Measurements from ENCODE around the gene CWC22. TPM values are rescaled to one million over a fixed set of nuclear protein-coding genes. Genes with fewer than 3 reads are reported as not detected.
A peak's percentile ranks its signal among the peaks of the same experiment; 100 is the strongest.

The CWC22 gene
- polyA plus RNA-seq, 1 of the 3 experiments (the other 2 are of a cell fraction) = 2.7 TPM

DNA sequence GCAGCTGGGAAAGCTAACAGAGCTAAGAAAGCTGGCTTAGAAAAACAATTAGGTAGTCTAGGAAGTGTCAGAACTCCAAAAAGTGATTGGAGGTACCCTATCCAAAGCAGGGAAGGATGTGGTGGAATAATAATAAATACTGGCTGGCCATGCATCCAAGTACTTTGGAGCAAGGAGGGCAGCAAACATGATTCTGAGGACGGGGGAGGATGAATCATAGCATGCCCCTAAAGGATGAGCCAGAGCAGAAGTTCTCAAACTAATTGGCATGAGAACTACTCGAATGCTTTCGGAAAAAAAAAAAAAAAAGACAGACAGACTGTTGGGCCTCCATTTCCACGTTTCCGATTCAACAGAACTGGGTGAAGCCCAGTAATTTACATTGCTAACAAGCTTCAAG is 2.4 kb downstream of the CWC22 start:
- H3K9me2 ChIP-seq = no peaks in the 10 kb centered on the region
- H3K36me3 ChIP-seq (replicated peaks in 1 of 2; ENCODE audit: control insufficient read depth in 1 of 2, insufficient read depth in 2 of 2, low read length in 1 of 2) = peaks cover 2 to 4% of the 10 kb centered on the region in 2 experiments
- 0 out of 2 replicates have a peak, but pooled peaks cover 12% of the 10 kb centered on the region for H4K20me1 ChIP-seq (ENCODE audit: insufficient read depth)
- DNase-seq = no peak
- H3F3A ChIP-seq (replicated peaks; ENCODE audit: insufficient read depth) = no peaks in the 10 kb centered on the region
- TF ChIP-seq, protein P1, sequence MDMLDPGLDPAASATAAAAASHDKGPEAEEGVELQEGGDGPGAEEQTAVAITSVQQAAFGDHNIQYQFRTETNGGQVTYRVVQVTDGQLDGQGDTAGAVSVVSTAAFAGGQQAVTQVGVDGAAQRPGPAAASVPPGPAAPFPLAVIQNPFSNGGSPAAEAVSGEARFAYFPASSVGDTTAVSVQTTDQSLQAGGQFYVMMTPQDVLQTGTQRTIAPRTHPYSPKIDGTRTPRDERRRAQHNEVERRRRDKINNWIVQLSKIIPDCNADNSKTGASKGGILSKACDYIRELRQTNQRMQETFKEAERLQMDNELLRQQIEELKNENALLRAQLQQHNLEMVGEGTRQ (IDR thresholded peaks at IDR 0.05; ENCODE audit: borderline replicate concordance, low read depth, low read length) = no peak
- TF ChIP-seq RCOR1 (IDR thresholded peaks at IDR 0.05; ENCODE audit: low read length) = no peak
- peaks cover 67% of the 10 kb centered on the region for H3K79me2 ChIP-seq (ENCODE audit: insufficient read depth)
- H3K27ac ChIP-seq (ENCODE audit: low read depth in 2 of 2, low read length in 1 of 2) = no peak overlapping the region
- H3K4me3 ChIP-seq (ENCODE audit: low read depth in 2 of 2, low read length in 1 of 2) = no peak overlapping the region
- peak overlapping the region; percentile 70; the same call in 1 of the 2 replicates for H3K4me2 ChIP-seq
- 82% methylated on average over 5 of the region's 5 CpGs for WGBS (ENCODE audit: low lambda C conversion rate)
- H3K4me1 ChIP-seq (ENCODE audit: control insufficient read depth in 1 of 2, insufficient read depth in 2 of 2, low read depth in 1 of 2, low read length in 1 of 2) = peaks cover 5 to 6% of the 10 kb centered on the region in 2 experiments; a peak in 2 of 4 replicates
- ChIA-PET POLR2A (no interaction called here), CTCF (no interaction called here)
- H2AFZ ChIP-seq (ENCODE audit: low read depth) = no peak overlapping the region
- no peaks in the 10 kb centered on the region for H3K27me3 ChIP-seq (ENCODE audit: insufficient read depth)
- no peaks in the 10 kb centered on the region for H3K9me3 ChIP-seq
- no peak overlapping the region for H3K9ac ChIP-seq

DNA sequence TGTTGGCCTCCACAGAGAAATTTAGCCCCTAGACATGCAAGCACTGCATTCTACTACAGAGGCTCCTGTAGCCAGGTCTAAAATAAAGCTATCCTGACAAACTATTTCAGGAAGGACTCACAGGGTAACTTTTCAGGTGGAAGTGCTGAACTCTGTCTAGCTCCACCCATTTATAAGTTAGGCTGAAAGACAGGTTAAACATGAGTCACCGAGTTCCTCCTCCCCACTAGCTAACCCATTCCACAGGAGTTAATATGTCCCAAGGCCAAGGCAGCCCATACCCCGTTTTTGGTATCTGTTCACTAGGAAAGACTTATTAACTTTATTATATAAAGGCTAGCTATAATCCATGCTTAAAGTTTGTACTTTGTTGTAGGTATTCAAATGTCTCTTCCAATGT is 3.5 kb downstream of the CWC22 start:
- Histone ChIP-seq H3K36me3 (replicated peaks in 1 of 2; ENCODE audit: control insufficient read depth in 1 of 2, insufficient read depth in 2 of 2, low read length in 1 of 2) (peaks cover 10 to 11% of the 10 kb centered on the region in 2 experiments), H4K20me1 (ENCODE audit: insufficient read depth) (peaks cover 12% of the 10 kb centered on the region; the same call in 1 of the 2 replicates), H3K9me3 (no peaks in the 10 kb centered on the region), H3K4me1 (ENCODE audit: control insufficient read depth in 1 of 2, insufficient read depth in 2 of 2, low read depth in 1 of 2, low read length in 1 of 2) (peaks cover 5 to 6% of the 10 kb centered on the region in 2 experiments; a peak in 2 of 4 replicates), H3K27me3 (ENCODE audit: insufficient read depth) (no peaks in the 10 kb centered on the region), H3K27ac (ENCODE audit: low read depth in 2 of 2, low read length in 1 of 2) (no peak overlapping the region), H3F3A (replicated peaks; ENCODE audit: insufficient read depth) (no peaks in the 10 kb centered on the region), H3K9ac (no peak overlapping the region), H2AFZ (ENCODE audit: low read depth) (no peak overlapping the region), H3K79me2 (ENCODE audit: insufficient read depth) (peaks cover 77% of the 10 kb centered on the region), H3K4me2 (no peak overlapping the region), H3K9me2 (no peaks in the 10 kb centered on the region), H3K4me3 (ENCODE audit: low read depth in 2 of 2, low read length in 1 of 2) (no peak overlapping the region)
- 88% methylated on average over 2 of the region's 2 CpGs for WGBS (ENCODE audit: low lambda C conversion rate)
- POLR2A ChIA-PET = no interaction called here
- CTCF ChIA-PET = no interaction called here
- no peak for DNase-seq
- no peak for TF ChIP-seq GATA2 (CRISPR knock-in tag; IDR thresholded peaks at IDR 0.05)
- no peak for TF ChIP-seq RFX5 (IDR thresholded peaks at IDR 0.05; ENCODE audit: low read length)
- TF ChIP-seq TAF1 (IDR thresholded peaks at IDR 0.05; ENCODE audit: borderline replicate concordance, low read depth, low read length) = no peak
- no peak for TF ChIP-seq ELF1 (IDR thresholded peaks at IDR 0.05)
- TF ChIP-seq NRF1 (IDR thresholded peaks at IDR 0.05; ENCODE audit: low read depth, low read length) = no peak
- no peak for TF ChIP-seq POLR2AphosphoS5 (IDR thresholded peaks at IDR 0.05; ENCODE audit: low read depth, low read length)
- TF ChIP-seq TEAD4 (IDR thresholded peaks at IDR 0.05; ENCODE audit: borderline replicate concordance, insufficient read depth) = no peak
- TF ChIP-seq, protein P2, sequence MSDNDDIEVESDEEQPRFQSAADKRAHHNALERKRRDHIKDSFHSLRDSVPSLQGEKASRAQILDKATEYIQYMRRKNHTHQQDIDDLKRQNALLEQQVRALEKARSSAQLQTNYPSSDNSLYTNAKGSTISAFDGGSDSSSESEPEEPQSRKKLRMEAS (IDR thresholded peaks at IDR 0.05; ENCODE audit: low read depth) = no peak
- TF ChIP-seq NFIC (IDR thresholded peaks at IDR 0.05; ENCODE audit: borderline replicate concordance) = no peak

DNA sequence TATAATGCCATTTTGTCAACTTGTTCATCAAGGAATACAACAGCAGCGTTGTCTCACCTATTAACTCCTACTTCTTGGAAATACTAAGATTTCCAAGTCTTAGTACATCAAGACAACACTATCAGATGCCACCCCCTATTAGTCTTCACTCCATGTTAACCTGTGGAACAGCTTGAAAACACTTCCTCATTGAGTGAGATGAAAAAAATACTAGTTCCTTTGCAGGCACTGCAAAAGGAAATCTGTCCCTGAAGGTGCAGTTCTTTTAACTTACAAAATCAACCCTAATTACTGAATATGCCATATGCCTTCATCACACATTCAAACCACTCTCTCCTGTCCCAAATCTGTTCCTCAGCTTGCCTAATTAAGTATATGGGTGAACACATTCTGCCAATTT is 4.0 kb downstream of the CWC22 start:
- POLR2A ChIA-PET = no interaction called here
- 95% methylated on average over 1 of the region's 1 CpG for WGBS (ENCODE audit: low lambda C conversion rate)
- Histone ChIP-seq H3K4me3 (ENCODE audit: low read depth in 2 of 2, low read length in 1 of 2) (no peak overlapping the region), H3F3A (replicated peaks; ENCODE audit: insufficient read depth) (no peaks in the 10 kb centered on the region), H3K9me2 (no peaks in the 10 kb centered on the region), H3K4me1 (ENCODE audit: control insufficient read depth in 1 of 2, insufficient read depth in 2 of 2, low read depth in 1 of 2, low read length in 1 of 2) (peaks cover 5 to 6% of the 10 kb centered on the region in 2 experiments; a peak in 2 of 4 replicates), H2AFZ (ENCODE audit: low read depth) (no peak overlapping the region), H3K79me2 (ENCODE audit: insufficient read depth) (peaks cover 82% of the 10 kb centered on the region), H3K27ac (ENCODE audit: low read depth in 2 of 2, low read length in 1 of 2) (no peak overlapping the region), H3K9me3 (no peaks in the 10 kb centered on the region), H3K36me3 (replicated peaks in 1 of 2; ENCODE audit: control insufficient read depth in 1 of 2, insufficient read depth in 2 of 2, low read length in 1 of 2) (peaks cover 12 to 15% of the 10 kb centered on the region in 2 experiments), H3K9ac (no peak overlapping the region), H3K27me3 (ENCODE audit: insufficient read depth) (no peaks in the 10 kb centered on the region), H3K4me2 (no peak overlapping the region), H4K20me1 (ENCODE audit: insufficient read depth) (peaks cover 12% of the 10 kb centered on the region; the same call in 1 of the 2 replicates)
- CTCF ChIA-PET = interaction anchor here (1.1 kb wide), 1 partner anchor 74 kb away, joined by 3 read pairs; no protein-coding TSS in a partner anchor
- no peak for DNase-seq
- TF ChIP-seq, protein P3, sequence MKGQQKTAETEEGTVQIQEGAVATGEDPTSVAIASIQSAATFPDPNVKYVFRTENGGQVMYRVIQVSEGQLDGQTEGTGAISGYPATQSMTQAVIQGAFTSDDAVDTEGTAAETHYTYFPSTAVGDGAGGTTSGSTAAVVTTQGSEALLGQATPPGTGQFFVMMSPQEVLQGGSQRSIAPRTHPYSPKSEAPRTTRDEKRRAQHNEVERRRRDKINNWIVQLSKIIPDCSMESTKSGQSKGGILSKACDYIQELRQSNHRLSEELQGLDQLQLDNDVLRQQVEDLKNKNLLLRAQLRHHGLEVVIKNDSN (IDR thresholded peaks at IDR 0.05; ENCODE audit: borderline replicate concordance, low read depth) = no peak
- no peak for TF ChIP-seq NFIC (IDR thresholded peaks at IDR 0.05; ENCODE audit: borderline replicate concordance)
- TF ChIP-seq MXI1 (IDR thresholded peaks at IDR 0.05; ENCODE audit: low read depth, low read length) = no peak
- TF ChIP-seq RAD21 (IDR thresholded peaks at IDR 0.05; ENCODE audit: low read length) = no peak
- TF ChIP-seq SMC3 (IDR thresholded peaks at IDR 0.05; ENCODE audit: low read depth, low read length) = no peak
- TF ChIP-seq TEAD4 (IDR thresholded peaks at IDR 0.05; ENCODE audit: borderline replicate concordance, insufficient read depth) = no peak
- TF ChIP-seq MEF2A (IDR thresholded peaks at IDR 0.05; ENCODE audit: borderline replicate concordance, low read depth) = no peak
